ENCODE data around the gene PDXP. TPM values are rescaled to one million over a fixed set of nuclear protein-coding genes. Genes with fewer than 3 reads are reported as not detected.

The PDXP gene
- total and polyA plus RNA-seq, 9 of the 15 experiments (the other 6 are each of a cell fraction or from before 2014, with no cell fraction given) = 7.9 to 54.2 (median 38.8) TPM

DNA sequence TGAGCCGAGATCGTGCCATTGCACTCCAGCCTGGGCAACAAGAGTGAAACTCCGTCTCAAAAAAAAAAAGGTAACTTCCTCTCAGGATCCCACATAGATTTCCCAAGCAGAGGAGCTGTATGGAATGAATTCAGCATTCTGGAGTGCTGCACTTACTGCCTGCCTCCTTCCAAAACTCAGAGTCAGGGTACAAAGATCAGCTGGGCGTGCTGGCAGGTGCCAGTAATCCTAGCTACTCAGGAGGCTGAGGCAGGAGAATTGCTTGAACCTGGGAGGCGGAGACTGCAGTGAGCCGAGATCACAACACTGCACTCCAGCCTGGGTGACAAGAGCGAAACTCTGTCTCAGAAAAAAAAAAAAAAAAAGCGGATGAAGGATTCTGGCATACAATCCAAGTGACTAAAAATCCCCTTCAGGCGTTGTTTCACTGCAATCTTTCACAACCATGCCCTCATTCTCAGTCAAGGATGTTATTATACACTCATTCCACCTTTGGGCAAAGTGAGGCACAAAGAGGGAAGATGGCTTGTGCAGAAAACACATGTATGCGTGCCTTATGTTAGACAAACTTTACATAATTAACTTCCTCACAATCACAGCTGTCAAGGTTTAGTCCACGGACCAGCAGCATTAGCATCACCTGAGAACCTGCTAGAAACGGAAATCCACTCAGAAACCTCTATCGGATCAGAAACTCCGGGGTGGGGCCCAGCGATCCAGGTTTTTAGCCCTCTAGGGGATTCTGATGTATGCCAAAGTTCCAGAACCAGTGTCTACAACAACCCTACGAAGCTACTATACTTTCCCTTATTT is 26.5 kb downstream of the PDXP start (continued):
- TF ChIP-seq CBX8 (IDR thresholded peaks at IDR 0.05; ENCODE audit: borderline replicate concordance, extremely low read depth, low read depth, low read length, poor library complexity, severe bottlenecking) = no peak

GRCh38 chr22:37686002-37686982 is 27.8 kb downstream of the PDXP start, which contains the start of gene NOL12:
TSS of gene NOL12 (plus strand) at chr22:37686343. CDS start at chr22:37686393, 50 bp downstream.
- peaks cover 32% of the 10 kb centered on the region; the same call in 2 of the 3 replicates for H3K36me3 ChIP-seq (ENCODE audit: control insufficient read depth, insufficient read depth, low read length)
- peak within 1 kb of the TSS; percentile 93 for H2AFZ ChIP-seq (ENCODE audit: low read depth, low read length)
- BruUV-seq (replicated peaks) = TSS peak; percentile 83
- no peaks in the 10 kb centered on the region for H4K20me1 ChIP-seq (replicated peaks; ENCODE audit: control insufficient read depth, insufficient read depth, low read length)
- peak within 1 kb of the TSS; percentile 79 for H3K27ac ChIP-seq (ENCODE audit: extremely low read depth, low read depth, low read length)
- H3K4me1 ChIP-seq (replicated peaks in 1 of 2; ENCODE audit: control insufficient read depth in 2 of 2, insufficient read depth in 2 of 2, low read length in 2 of 2) = peaks cover 8 to 19% of the 10 kb centered on the region in 2 experiments; a peak in 4 of 5 replicates
- peak; percentile 79 to 89 (median 86) for DNase-seq (ENCODE audit: extremely low read depth in 1 of 4, low spot score in 3 of 4)
- intact Hi-C loops (cut with micrococcal nuclease) = loop anchor here (2.0 kb wide), 1 partner anchor 105 kb away; no protein-coding TSS in a partner anchor
- FAIRE-seq = peak; percentile 89
- CTCF ChIA-PET (ENCODE audit: low intra/inter-chr PET ratio) = interaction anchor here (1.2 kb wide), 1 partner anchor 25 kb away, joined by 3 read pairs; no protein-coding TSS in a partner anchor
- H3K9me3 ChIP-seq (replicated peaks; ENCODE audit: control insufficient read depth, insufficient read depth, low read depth, low read length) = no peaks in the 10 kb centered on the region
- no peaks in the 10 kb centered on the region for H3K9me1 ChIP-seq (ENCODE audit: control insufficient read depth, insufficient read depth, low read length)
- peak within 1 kb of the TSS; percentile 82 to 99 for H3K9ac ChIP-seq (ENCODE audit: insufficient read depth in 1 of 2, low read depth in 2 of 2, low read length in 2 of 2)
- in situ Hi-C loops (cut with MboI) = no loop called here
- peak; percentile 91 for ATAC-seq
- H3K27me3 ChIP-seq (ENCODE audit: control insufficient read depth in 2 of 2, insufficient read depth in 2 of 2, low read length in 2 of 2) = no peaks in the 10 kb centered on the region
- WGBS (ENCODE audit: insufficient coverage, low coverage, missing lambda C conversion rate) = 3% methylated on average over 51 of the region's 62 CpGs
- H3K79me2 ChIP-seq (ENCODE audit: control insufficient read depth, insufficient read depth, low read length) = peaks cover 14% of the 10 kb centered on the region
- peak within 1 kb of the TSS; percentile 98 for H3K4me2 ChIP-seq (ENCODE audit: insufficient read depth, low read length)
- POLR2A ChIA-PET = interaction anchor here (0.6 to 1.2 kb wide), 5 partner anchors 9 to 160 kb away, joined by 3 to 8 read pairs (median 3); no protein-coding TSS in a partner anchor
- peak within 1 kb of the TSS; percentile 77 for H3K4me3 ChIP-seq
- TF ChIP-seq MTA1 (IDR thresholded peaks at IDR 0.05; ENCODE audit: borderline replicate concordance) (peak; percentile 72; the same call in 1 of the 2 replicates), ATF7 (IDR thresholded peaks at IDR 0.05) (peak; percentile 78), YY1 (IDR thresholded peaks at IDR 0.05; ENCODE audit: borderline replicate concordance in 1 of 3, control insufficient read depth in 1 of 3, extremely low read depth in 1 of 3, insufficient read depth in 3 of 3, insufficient read length in 1 of 3, insufficient replicate concordance in 2 of 3, low read depth in 1 of 3, low read length in 2 of 3) (peak in 1 of 3 experiments; percentile 54), AFF1 (IDR thresholded peaks at IDR 0.05; ENCODE audit: low read depth in 1 of 2, partially characterized antibody in 2 of 2) (peak in 1 of 2 experiments; percentile 81), BRCA1 (IDR thresholded peaks at IDR 0.05) (no peak), BRCA1 (CRISPR knock-in tag; IDR thresholded peaks at IDR 0.05) (no peak), MAZ (CRISPR knock-in tag; conservative IDR thresholded peaks at IDR 0.05 in 1 of 2, IDR thresholded peaks at IDR 0.05 in 1 of 2) (peak; percentile 78 to 85)
- TF ChIP-seq, protein P1, sequence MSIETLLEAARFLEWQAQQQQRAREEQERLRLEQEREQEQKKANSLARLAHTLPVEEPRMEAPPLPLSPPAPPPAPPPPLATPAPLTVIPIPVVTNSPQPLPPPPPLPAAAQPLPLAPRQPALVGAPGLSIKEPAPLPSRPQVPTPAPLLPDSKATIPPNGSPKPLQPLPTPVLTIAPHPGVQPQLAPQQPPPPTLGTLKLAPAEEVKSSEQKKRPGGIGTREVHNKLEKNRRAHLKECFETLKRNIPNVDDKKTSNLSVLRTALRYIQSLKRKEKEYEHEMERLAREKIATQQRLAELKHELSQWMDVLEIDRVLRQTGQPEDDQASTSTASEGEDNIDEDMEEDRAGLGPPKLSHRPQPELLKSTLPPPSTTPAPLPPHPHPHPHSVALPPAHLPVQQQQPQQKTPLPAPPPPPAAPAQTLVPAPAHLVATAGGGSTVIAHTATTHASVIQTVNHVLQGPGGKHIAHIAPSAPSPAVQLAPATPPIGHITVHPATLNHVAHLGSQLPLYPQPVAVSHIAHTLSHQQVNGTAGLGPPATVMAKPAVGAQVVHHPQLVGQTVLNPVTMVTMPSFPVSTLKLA (conservative IDR thresholded peaks at IDR 0.05) = peak; percentile 88 to 95
